Type B pancreatic cell (in vitro differentiated cells): ENCODE data around the gene PCYT1A. TPM values are rescaled to one million over a fixed set of nuclear protein-coding genes. Genes with fewer than 3 reads are reported as not detected.
A peak's percentile ranks its signal among the peaks of the same experiment; 100 is the strongest.

Experiments
- DNase-seq: peaks from one replicate; pipeline ENCODE4 v3.0.0; 2021; ENCODE audit warnings: mixed read lengths; ENCODE audit not compliant: unreplicated experiment; ENCODE audit errors: extremely low spot score
- H3K27ac Mint-ChIP-seq: 2 replicates; pipeline ENCODE4 v1.8.0; 2021; ENCODE audit warnings: mild to moderate bottlenecking, mixed read lengths
- H3K27me3 Mint-ChIP-seq: 2 replicates; pipeline ENCODE4 v1.8.0; 2021; ENCODE audit warnings: mixed read lengths
- H3K36me3 Mint-ChIP-seq: 2 replicates; pipeline ENCODE4 v1.8.0; 2021; ENCODE audit warnings: mixed read lengths
- H3K4me1 Mint-ChIP-seq: one replicate; pipeline ENCODE4 v1.8.0; 2021; ENCODE audit warnings: mixed read lengths; ENCODE audit not compliant: unreplicated experiment
- H3K4me3 Mint-ChIP-seq: 2 replicates; pipeline ENCODE4 v1.8.0; 2021; ENCODE audit warnings: mild to moderate bottlenecking, mixed read lengths
- H3K9me3 Mint-ChIP-seq: 2 replicates; pipeline ENCODE4 v1.8.0; 2021; ENCODE audit warnings: mixed read lengths
- total RNA-seq: library from RNA; stranded (reverse); gene quantifications from 2 replicates; pipeline ENCODE4 v1.2.1, GENCODE V29; 2021; ENCODE audit warnings: low replicate concordance
- TF ChIP-seq, protein P1 (sequence below): fragments of 200-600 bp; sonication (generic); conservative IDR thresholded peaks from 2 replicates; pipeline ENCODE4 v1.5.0; 2021; ENCODE audit warnings: antibody characterized with exemption, mild to moderate bottlenecking

PCYT1A gene
- total RNA-seq, 1 donor from 2014 or later = 39.0 TPM

DNA sequence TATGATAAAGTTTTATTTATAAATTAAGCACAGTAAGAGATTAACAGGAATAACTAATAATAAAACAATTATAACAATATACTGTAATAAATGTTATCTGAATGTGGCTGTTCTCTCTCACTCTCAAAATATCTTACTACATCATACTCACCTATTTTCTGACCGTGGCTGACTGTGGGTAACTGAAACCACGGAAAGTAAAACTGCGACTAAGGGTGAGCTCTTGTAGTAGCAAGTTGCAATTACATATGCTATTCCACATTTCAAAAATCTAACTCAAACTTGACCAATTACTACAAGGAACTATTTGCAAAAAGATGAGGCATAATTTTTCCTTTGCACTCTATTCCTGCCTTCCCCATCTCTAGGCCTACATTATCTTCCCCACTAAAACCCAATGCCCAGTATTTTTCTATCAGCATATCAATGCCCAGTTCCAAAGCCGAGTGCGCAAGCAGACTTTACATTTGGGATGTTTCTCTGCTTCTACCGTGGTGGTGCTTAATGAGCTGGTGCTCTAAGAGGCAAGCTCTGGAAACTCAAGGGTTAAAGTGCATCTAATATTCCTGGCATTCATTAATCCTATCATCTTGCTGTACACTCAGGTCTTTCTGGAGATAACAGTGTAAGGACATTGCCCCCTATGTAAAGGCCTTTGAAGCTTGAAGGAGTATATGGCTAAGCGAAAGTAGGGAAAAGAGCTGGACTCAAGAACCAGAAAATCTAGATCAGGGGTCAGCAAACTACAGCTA lies 6.7 kb downstream of the PCYT1A start:
- TF ChIP-seq, protein P1, sequence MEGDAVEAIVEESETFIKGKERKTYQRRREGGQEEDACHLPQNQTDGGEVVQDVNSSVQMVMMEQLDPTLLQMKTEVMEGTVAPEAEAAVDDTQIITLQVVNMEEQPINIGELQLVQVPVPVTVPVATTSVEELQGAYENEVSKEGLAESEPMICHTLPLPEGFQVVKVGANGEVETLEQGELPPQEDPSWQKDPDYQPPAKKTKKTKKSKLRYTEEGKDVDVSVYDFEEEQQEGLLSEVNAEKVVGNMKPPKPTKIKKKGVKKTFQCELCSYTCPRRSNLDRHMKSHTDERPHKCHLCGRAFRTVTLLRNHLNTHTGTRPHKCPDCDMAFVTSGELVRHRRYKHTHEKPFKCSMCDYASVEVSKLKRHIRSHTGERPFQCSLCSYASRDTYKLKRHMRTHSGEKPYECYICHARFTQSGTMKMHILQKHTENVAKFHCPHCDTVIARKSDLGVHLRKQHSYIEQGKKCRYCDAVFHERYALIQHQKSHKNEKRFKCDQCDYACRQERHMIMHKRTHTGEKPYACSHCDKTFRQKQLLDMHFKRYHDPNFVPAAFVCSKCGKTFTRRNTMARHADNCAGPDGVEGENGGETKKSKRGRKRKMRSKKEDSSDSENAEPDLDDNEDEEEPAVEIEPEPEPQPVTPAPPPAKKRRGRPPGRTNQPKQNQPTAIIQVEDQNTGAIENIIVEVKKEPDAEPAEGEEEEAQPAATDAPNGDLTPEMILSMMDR = no peak
- H3K27ac Mint-ChIP-seq = peak overlapping the region; percentile 9
- H3K27me3 Mint-ChIP-seq = no peaks in the 10 kb centered on the region
- H3K36me3 Mint-ChIP-seq = no peaks in the 10 kb centered on the region
- H3K4me3 Mint-ChIP-seq = no peak overlapping the region
- DNase-seq = no peak
- no peaks in the 10 kb centered on the region for H3K9me3 Mint-ChIP-seq
- H3K4me1 Mint-ChIP-seq = peaks cover 25% of the 10 kb centered on the region

DNA sequence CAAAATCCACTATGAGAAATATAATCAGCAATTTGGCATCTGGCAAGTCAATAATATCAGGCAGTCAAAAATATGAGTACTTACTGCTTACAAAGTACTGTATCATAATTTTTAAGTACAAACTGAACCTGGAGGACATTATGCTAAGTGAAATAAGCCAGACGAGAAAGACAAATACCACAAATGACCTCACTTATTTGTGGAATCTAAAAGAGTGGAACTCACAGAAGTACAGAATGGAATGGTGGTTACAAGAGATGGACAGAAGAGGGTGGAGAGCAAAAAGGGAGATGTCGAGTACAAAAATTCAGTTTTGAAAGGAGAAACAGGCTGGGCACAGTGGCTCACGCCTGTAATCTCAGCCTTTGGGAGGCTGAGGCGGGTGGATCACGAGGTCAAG lies 12.4 kb downstream of the PCYT1A start:
- Mint-ChIP-seq H3K4me3 (no peak overlapping the region), H3K27me3 (no peaks in the 10 kb centered on the region), H3K36me3 (peaks cover 19% of the 10 kb centered on the region), H3K27ac (peak overlapping the region; percentile 1), H3K9me3 (no peaks in the 10 kb centered on the region), H3K4me1 (peaks cover 10% of the 10 kb centered on the region)
- no peak for DNase-seq
- TF ChIP-seq, protein P1 = no peak

DNA sequence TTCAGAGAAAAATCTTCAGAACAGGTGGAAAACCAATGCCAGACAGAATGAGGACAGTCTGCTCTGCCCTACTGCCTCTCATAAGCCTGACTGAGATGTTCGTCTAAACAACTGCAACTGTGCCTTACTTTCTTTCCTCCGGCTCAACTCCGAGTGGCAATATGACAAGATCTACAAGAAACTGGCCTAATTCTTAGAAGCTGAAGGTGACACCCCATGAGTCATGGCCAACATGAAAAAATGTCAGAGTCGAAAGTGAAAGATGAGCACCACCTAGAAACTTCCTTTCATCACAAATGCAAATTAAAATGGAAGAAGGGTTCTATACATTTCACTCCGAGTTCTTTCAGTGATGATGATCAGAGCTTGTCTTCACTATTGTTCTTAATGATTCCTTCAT lies 12.9 kb downstream of the PCYT1A start:
- no peaks in the 10 kb centered on the region for H3K27me3 Mint-ChIP-seq
- peaks cover 21% of the 10 kb centered on the region for H3K36me3 Mint-ChIP-seq
- H3K9me3 Mint-ChIP-seq = no peaks in the 10 kb centered on the region
- no peak for DNase-seq
- TF ChIP-seq, protein P1 = no peak
- peak overlapping the region; percentile 1 for H3K27ac Mint-ChIP-seq
- peak overlapping the region; percentile 2 for H3K4me3 Mint-ChIP-seq
- H3K4me1 Mint-ChIP-seq = peaks cover 10% of the 10 kb centered on the region

DNA sequence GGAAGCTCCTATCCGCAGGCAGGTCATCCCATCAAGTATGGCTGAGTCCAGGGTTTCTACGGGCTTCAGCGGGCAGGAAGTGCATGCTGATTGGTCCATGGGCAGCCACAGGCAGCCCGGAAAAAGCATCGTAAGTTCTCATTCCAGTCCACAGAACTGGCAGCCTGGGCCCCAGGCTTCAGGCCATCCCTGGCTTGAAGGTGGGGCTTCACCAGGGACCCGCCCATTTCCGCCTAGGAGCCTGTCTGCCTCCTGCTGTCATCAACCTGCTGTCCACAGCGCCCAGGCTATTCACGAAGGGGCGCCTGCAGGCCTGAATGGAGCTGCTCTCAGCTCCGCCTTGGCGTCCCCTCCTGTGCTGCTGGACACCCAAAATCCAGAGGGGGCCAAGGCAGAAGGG lies 13.9 kb downstream of the PCYT1A start:
- Mint-ChIP-seq H3K27ac (no peak overlapping the region), H3K4me1 (peaks cover 5% of the 10 kb centered on the region), H3K36me3 (peaks cover 26% of the 10 kb centered on the region), H3K4me3 (no peak overlapping the region), H3K27me3 (no peaks in the 10 kb centered on the region), H3K9me3 (no peaks in the 10 kb centered on the region)
- TF ChIP-seq, protein P1 = no peak
- DNase-seq = no peak

DNA sequence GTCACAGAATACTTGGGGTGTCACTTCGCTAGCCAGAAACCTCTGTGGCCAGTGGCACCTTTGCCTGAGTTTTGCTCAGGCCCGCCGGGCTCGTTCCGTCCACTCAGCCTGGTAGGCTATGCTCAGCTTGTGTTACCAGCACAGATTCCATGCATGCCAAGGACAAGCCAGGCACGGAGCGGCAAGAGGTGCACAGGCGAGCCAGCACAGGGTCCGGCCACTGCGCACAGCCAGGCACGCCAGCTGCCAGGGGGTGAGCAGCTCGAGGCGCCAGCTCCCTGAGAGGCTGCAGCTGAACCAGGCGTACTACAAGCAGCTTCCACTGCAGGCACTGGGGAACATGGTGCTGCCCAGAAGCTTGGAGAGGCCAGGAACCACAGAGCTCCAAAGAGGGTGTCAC lies 14.7 kb downstream of the PCYT1A start:
- no peak overlapping the region for H3K4me3 Mint-ChIP-seq
- H3K27me3 Mint-ChIP-seq = no peaks in the 10 kb centered on the region
- no peak for DNase-seq
- H3K9me3 Mint-ChIP-seq = no peaks in the 10 kb centered on the region
- H3K36me3 Mint-ChIP-seq = peaks cover 27% of the 10 kb centered on the region
- H3K27ac Mint-ChIP-seq = no peak overlapping the region
- TF ChIP-seq, protein P1 = no peak
- no peaks in the 10 kb centered on the region for H3K4me1 Mint-ChIP-seq
